CD4-positive, alpha-beta T cell treated with Interleukin-17A for 4 hours (primary cell): ENCODE results near the gene PSMB7.

Source experiments
- DNase-seq: peaks from one replicate; pipeline ENCODE4 v3.0.0-alpha.2; 2020; ENCODE audit warnings: mixed read lengths

Gene PSMB7

DNA sequence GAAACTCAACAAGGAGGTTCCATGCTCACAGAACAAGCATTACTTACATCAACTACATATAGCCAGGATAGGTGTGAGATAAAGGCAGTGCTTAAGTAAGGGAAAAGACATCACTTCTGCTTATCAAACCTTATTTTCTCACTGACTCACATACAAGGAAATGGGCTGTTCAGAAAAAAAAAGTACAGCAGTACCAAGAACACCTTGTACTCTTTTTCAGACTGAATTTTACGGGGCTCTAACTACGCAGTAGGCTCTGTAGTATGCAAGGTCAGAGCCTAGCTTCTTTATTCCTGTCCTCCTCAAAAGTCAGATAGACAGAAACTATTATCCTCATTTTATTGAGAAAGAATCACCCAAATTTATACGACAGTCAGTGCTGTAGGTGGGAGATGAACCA, 5.8 kb downstream of the PSMB7 start:
- DNase-seq = no peak

GRCh38 chr9:124403246-124403645, 12.0 kb downstream of the PSMB7 start:
- no peak for DNase-seq

GRCh38 chr9:124399968-124400940, 15.0 kb downstream of the PSMB7 start:
- DNase-seq = no peak

DNA sequence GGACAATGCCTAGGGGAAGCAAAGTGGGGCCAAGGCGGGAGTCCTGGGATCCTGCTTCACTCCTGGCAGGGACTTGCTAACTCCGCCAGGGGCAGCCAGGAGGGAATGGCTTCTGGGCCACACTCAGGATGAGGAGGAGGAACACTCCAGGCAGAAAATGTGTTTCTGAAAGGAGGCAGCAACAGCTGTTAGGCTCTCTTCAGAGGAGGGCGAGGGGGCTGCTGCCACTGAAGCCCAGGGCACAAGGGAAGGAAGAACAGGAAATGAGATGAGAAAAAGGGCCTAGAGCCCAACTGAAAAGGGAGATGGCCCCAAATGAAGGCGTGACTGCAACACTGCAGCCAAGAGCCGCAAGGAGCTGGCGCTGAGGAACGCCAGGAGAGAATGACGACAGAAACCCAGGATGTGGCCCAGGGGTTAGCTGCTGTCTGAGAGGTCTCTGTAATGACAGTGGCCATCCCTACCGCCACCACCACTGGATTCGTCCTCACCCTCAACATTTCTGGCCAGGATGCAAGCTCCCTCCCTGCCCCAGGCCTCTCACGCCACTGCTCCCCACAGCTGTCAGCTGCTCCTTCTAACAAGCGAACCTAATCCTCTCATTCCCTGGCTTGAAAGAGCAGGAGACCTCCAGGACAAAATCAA, 15.8 kb downstream of the PSMB7 start:
- no peak for DNase-seq

DNA sequence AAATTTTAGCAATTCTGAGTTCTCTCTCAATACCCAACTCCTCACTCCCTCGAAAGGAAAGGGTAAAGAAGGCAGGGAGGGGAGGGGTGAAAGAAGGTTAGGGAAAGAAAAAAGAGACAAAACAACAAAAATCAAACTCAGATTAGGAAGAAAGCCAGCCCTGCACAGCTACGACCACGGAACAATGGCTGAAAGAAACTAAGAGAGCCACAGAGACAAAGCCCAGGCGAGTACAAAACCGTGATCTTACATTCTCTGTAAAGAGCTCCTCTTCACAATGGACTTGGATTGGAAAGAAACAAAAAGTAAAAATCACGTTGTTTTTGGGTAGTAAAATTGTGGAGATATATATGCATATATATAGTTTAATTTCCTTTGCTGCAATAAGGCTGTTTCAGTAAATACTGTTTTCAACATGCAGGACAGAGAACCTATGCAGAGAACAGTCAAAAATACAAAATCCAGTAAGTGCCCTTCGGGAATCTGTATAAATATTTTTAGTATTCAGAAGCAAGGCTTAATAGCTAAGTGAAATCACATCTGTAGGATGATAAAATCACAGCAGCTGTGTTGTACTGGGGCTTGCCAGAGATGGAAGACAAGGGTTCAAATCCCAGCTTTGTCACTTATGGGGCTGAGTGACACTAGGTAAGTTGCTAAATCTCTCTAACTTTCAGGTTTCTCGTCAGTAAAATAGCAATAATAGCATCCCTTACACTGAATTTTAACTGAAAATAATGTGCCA, 16.9 kb downstream of the PSMB7 start:
- DNase-seq = no peak

GRCh38 chr9:124395826-124396225, 19.4 kb downstream of the PSMB7 start:
- no peak for DNase-seq

DNA sequence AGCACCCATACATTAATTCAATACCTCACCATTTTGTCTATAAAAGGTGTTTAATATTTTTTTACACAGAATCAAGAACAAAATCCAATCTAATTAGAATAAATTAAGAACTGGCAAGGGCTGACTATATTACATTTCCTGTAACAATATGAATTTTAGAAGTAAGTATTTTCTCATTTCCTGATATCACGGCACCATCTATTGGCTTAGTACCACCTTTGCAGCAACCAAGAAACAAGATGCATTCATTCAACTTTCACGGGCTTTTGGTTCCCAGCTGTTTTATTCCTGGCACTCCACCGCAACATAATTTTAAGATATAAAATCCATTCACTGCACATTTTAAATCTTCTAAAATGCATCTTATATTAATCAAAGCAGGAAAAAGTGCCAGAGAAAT, 20.6 kb downstream of the PSMB7 start:
- no peak for DNase-seq

- DNase-seq = no peak
These were observed 21.1 kb downstream of the PSMB7 start for GRCh38 chr9:124394167-124394566.

GRCh38 chr9:124392871-124393460, 22.3 kb downstream of the PSMB7 start:
- DNase-seq = no peak

- DNase-seq = no peak
These were observed 22.9 kb downstream of the PSMB7 start for GRCh38 chr9:124392254-124392870.

DNA sequence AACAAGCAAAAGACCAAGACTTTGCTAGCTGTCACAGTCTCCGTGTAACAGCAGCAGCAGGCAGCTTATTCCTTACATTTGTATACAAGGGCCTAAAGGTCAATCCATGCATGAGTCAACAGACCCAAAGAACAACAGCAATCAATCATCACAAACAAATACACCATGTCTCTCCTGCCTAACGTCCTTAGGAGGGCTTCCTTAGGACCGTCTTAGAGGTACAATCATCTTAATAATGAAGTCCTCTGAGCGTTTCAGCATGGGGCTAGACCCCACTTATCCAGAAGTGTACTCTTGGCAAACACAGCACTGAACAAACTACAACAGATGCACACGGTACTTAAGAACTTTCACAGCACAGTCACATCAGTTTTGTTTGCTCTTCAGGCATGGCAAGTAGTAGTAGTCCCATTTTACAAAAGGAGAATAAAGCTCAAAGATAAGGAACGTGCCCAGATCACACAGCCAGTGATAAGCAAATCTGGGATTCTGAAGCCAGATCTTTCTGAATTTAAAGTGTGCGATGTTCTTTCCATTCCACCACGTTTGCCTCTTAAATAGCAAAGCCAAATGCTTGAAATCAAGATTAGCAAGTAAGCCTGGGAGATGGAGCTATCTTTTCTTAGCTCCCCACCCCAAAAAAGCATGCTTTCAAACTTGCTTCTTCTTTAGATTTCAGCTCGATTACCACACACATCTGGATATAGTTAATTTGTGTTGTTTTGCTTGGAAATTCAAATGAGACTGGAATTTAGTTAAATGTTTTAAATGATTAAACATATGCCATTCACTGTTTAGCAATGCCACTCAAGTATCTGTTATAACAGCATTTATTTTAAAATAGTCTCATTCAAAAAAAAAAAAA, 24.2 kb downstream of the PSMB7 start:
- DNase-seq = no peak

DNA sequence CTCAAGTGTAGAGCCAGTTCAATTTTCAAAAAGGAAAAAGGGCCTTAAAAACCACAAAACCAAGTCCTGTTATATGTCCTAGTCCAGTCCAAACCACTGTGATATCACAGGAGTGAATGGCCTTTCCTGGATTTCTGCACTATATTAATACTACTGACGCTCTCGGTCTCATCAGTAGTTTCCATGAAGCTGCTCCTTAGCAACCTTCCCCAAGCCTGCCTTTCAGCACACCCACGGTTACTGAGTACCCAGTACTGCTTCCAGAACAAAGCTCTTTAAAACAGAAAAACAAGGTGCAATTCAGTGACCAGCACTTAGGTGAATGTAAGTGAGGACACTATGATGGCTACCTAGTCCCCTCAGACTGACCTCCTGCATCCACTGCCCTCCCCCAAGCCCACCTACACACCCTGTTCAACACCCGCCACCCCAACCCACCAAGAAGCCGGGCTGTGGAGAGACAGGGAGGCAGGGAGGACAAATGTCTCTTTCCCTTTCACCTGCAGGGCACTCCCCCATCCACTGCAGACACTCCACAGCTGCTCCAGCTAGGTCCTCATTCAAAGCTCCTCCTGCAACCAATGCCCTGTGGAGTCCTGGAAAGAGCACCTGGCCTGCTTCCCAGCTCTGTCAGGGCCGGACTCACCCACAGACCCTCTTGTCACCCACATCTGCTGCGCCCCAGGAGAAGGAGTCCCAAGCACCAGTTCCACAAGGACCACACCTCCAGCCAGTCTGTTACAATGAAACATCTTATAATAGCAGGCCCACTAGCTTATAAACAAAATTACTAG, 25.9 kb downstream of the PSMB7 start:
- no peak for DNase-seq

DNA sequence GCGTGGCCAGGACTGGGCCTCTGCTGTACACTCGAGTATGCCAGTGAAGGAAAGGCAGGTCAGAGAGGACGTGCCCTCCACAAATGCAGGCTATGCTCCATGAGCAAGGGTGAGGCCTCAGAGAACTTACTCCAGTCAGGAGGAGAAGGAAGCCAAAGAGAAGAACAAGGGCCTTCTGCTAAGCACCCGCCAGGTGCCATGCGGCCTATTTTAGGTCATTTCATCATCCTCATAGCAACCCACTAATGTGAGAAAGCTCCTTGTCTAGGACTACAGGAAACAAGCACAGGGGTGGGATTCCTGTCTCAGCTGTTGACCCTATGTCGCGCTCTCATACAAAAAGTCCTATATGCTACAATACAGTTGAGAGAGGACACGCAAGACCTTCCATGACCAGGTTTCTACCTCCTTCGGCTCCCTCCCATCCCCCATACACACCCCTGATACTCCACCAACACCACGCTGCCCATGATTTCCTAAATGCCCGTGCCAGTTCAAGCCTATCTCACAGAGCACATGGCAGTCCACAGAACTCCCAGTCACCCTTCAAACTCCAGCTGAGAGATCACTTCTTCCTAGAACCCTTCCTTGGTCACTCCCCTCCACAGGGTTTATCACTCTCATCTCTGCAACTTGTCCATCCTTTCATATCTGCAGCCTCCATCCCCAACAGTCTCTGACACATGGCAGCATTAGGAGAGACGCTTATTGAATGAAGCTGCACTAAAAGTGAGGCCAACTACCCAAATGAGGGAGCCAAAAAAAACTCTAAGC, 26.8 kb downstream of the PSMB7 start:
- no peak for DNase-seq

- no peak for DNase-seq
These were observed 29.0 kb downstream of the PSMB7 start for GRCh38 chr9:124386201-124386600.

DNA sequence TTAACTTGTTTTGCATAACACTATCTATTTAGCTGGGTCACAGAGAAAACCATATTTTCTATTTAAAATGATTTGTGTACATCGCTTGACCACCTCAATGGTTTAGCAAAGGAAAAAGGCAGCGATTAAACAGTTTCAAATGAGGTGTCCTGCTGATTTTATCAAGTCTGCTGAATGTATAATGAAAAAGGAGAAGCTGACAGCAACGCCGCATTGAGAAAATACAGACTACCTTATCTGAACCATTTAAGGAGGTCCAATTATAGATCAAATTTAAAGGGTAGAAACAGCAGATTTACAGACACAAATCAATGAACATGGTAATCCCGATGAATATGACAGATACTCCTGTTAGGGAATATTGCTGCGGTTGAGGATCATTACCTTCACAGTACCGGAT, 29.6 kb downstream of the PSMB7 start:
- DNase-seq = no peak

DNA sequence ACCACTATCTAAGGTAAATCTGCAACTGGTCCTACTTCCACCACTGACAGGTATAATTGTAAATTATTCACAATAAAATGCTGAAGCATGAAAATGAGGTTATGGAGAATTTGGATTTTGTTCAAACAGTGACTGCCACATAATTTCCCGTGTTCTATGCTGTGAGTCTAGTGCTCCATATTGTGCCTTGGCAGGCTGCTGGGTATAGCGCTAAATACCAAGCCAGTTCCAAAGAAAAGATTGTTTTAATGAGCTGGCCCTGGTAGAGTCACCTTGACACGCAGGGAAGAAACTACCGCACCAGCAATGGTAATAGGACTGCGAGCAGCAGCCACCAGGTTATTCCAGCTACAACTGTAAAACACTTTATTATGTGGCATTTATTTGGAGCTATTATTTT, 30.4 kb downstream of the PSMB7 start:
- no peak for DNase-seq

GRCh38 chr9:124384210-124384609, 31.0 kb downstream of the PSMB7 start:
- DNase-seq = no peak

- no peak for DNase-seq
These were observed 33.9 kb downstream of the PSMB7 start for GRCh38 chr9:124381170-124381945.
